ENCODE measurements around the gene CAPN3. TPM values are rescaled to one million over a fixed set of nuclear protein-coding genes. Genes with fewer than 3 reads are reported as not detected.

The CAPN3 gene
- polyA plus RNA-seq, 2 of the 4 experiments (the other 2 are of a cell fraction): 0.25 to 1.1 TPM

DNA sequence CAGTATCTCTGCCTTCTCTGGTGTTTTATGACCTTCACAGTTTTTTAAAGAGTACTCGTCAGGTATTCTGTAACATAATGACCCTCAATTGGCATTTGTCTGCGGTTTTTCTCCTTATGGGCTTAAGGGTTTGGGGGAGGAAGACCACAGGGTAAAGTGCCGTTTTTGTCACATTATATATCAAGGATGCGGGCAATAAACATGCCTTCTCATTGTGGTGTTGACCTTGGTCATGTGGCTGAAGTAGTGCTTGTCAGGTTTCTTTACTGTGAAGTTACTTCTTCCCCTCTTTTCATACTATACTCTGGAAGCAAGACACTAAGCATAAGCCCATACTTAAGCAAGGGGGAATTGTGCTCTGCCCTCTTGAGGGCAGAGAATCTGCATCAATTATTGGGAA lies 16.6 kb downstream of the CAPN3 start (continued):
- no peak for TF ChIP-seq TP53 (CRISPR knock-in tag; IDR thresholded peaks at IDR 0.05)
- TF ChIP-seq ZSCAN20 (CRISPR knock-in tag; IDR thresholded peaks at IDR 0.05): no peak

GRCh38 chr15:42378011-42378410 lies 18.7 kb downstream of the CAPN3 start:
- Histone ChIP-seq H3K4me1 (no peaks in the 10 kb centered on the region), H3K27ac (no peak overlapping the region), H3K9me3 (no peaks in the 10 kb centered on the region), H3K4me2 (no peak overlapping the region), H3K4me3 (no peak overlapping the region)
- ChIA-PET CTCF (interaction anchor here (1.1 kb wide), 1 partner anchor 28 kb away, joined by 3 read pairs; no protein-coding TSS in a partner anchor), POLR2A (no interaction called here)
- FAIRE-seq (no peak), DNase-seq (ENCODE audit: low read depth in 1 of 2, low spot score in 1 of 2) (no peak), ATAC-seq (no peak)
- WGBS (ENCODE audit: missing lambda C conversion rate): 51% methylated on average over 6 of the region's 8 CpGs
- TF ChIP-seq POLR2AphosphoS2 (conservative IDR thresholded peaks at IDR 0.05; ENCODE audit: low read length) (no peak), REST (IDR thresholded peaks at IDR 0.05) (no peak), CEBPB (IDR thresholded peaks at IDR 0.05) (no peak), HES2 (IDR thresholded peaks at IDR 0.05) (no peak)

- POLR2A ChIA-PET: no interaction called here
- 67% methylated on average over 4 of the region's 4 CpGs for WGBS (ENCODE audit: missing lambda C conversion rate)
Observed at GRCh38 chr15:42384597-42384996, 25.3 kb downstream of the CAPN3 start.

GRCh38 chr15:42385206-42385979 lies 26.1 kb downstream of the CAPN3 start:
- FAIRE-seq (no peak), ATAC-seq (peak; percentile 89 to 90), DNase-seq (ENCODE audit: low read depth in 1 of 2, low spot score in 1 of 2) (peak; percentile 41 to 54)
- TF ChIP-seq CHD2 (IDR thresholded peaks at IDR 0.05; ENCODE audit: low read length, partially characterized antibody): no peak
- no peak for TF ChIP-seq POLR2AphosphoS2 (conservative IDR thresholded peaks at IDR 0.05; ENCODE audit: low read length)
- TF ChIP-seq, protein P1, sequence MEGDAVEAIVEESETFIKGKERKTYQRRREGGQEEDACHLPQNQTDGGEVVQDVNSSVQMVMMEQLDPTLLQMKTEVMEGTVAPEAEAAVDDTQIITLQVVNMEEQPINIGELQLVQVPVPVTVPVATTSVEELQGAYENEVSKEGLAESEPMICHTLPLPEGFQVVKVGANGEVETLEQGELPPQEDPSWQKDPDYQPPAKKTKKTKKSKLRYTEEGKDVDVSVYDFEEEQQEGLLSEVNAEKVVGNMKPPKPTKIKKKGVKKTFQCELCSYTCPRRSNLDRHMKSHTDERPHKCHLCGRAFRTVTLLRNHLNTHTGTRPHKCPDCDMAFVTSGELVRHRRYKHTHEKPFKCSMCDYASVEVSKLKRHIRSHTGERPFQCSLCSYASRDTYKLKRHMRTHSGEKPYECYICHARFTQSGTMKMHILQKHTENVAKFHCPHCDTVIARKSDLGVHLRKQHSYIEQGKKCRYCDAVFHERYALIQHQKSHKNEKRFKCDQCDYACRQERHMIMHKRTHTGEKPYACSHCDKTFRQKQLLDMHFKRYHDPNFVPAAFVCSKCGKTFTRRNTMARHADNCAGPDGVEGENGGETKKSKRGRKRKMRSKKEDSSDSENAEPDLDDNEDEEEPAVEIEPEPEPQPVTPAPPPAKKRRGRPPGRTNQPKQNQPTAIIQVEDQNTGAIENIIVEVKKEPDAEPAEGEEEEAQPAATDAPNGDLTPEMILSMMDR (IDR thresholded peaks at IDR 0.05): peak; percentile 59
- no peak for TF ChIP-seq GATA3 (IDR thresholded peaks at IDR 0.05; ENCODE audit: borderline replicate concordance)
- peak; percentile 52 to 72 for TF ChIP-seq RAD21 (conservative IDR thresholded peaks at IDR 0.05 in 1 of 2, IDR thresholded peaks at IDR 0.05 in 1 of 2)
- TF ChIP-seq SMC3 (IDR thresholded peaks at IDR 0.05): 0 out of 3 replicates have a peak, but pooled peaks have one; percentile 22
- TF ChIP-seq ELK1 (IDR thresholded peaks at IDR 0.05; ENCODE audit: low read depth, low read length): no peak
- POLR2A ChIA-PET: interaction anchor here (0.6 kb wide), 1 partner anchor 112 kb away, joined by 4 read pairs; the partner anchor contains the start of genes GANC and TMEM87A
- CTCF ChIA-PET: interaction anchor here (0.5 to 2.2 kb wide), 14 partner anchors 11 to 246 kb away, joined by 3 to 9 read pairs (median 3); partner anchors contain the start of gene PLA2G4F
- Histone ChIP-seq H3K4me2 (no peak overlapping the region), H3K4me3 (no peak overlapping the region), H3K27ac (no peak overlapping the region), H3K9me3 (no peaks in the 10 kb centered on the region), H3K4me1 (no peaks in the 10 kb centered on the region)
- 18% methylated on average over 5 of the region's 5 CpGs for WGBS (ENCODE audit: missing lambda C conversion rate)

More at GRCh38 chr15:42384597-42384996, 25.3 kb downstream of the CAPN3 start:
- Histone ChIP-seq H3K9me3 (no peaks in the 10 kb centered on the region), H3K4me2 (no peak overlapping the region), H3K27ac (no peak overlapping the region), H3K4me3 (no peak overlapping the region), H3K4me1 (no peaks in the 10 kb centered on the region)
- no peak for TF ChIP-seq ELK1 (IDR thresholded peaks at IDR 0.05; ENCODE audit: low read depth, low read length)
- no peak for TF ChIP-seq CHD2 (IDR thresholded peaks at IDR 0.05; ENCODE audit: low read length, partially characterized antibody)
- no peak for ATAC-seq
- DNase-seq (ENCODE audit: low read depth in 1 of 2, low spot score in 1 of 2): no peak
- no peak for FAIRE-seq
- CTCF ChIA-PET: interaction anchor here (0.5 to 1.6 kb wide), 12 partner anchors 11 to 218 kb away, joined by 3 to 9 read pairs (median 3); no protein-coding TSS in a partner anchor
